Right ventricle myocardium superior (tissue), 1 donor: ENCODE data around the gene VPS37B. TPM values are rescaled to one million over a fixed set of nuclear protein-coding genes. Genes with fewer than 3 reads are reported as not detected.
"Not testable (repeated sequence)": the region's sequence is repeated elsewhere in the genome, so short reads cannot be mapped to it uniquely, and the experiment has no call there.

Source experiments
- ATAC-seq: fragments of 200-7000 bp; cut with Tn5 transposase; one replicate; pipeline ENCODE4 v1.9.1; 2020; ENCODE audit warnings: mild to moderate bottlenecking; ENCODE audit not compliant: poor library complexity
- DNase-seq: peaks from one replicate; pipeline ENCODE4 v3.0.0-alpha.2; 2020
- intact Hi-C: fragments of 100-400 bp; cut with DNase I; formaldehyde crosslinking; loops from one replicate; pipeline ENCODE4 v1.11.2; 2022
- long read RNA-seq: library from polyadenylated mRNA; unstranded; transcript quantifications from one replicate; pipeline ENCODE4 v2.0.0, GENCODE V29; 2021
- total RNA-seq: library from RNA; stranded (reverse); fragmentation: NEBNext Ultra II Directional; extraction: Animal tissue kit (Norgen Biotek cat#: 25700); gene quantifications from one replicate; pipeline ENCODE4 v1.2.1, GENCODE V29; 2021
- donor health status: DM: no; HTN: yes; CAD: no; lungs with severe emphysema.

VPS37B gene
- 23.9 TPM for total RNA-seq
- long read RNA-seq, transcript VPS37B-201 (4 exons, 3,028 nt): major isoform, 46 of 93 reads
- long read RNA-seq, partial matches to known transcripts: 0 of 93 reads
- long read RNA-seq, other reads (novel, unspliced or antisense): 47 of 93 reads

- ATAC-seq (peak; percentile 83), DNase-seq (peak; percentile 89)
- intact Hi-C loops: no loop called here
Measured at GRCh38 chr12:122895704-122896636, at the start of gene VPS37B. Gene VPS37B, minus strand, starts transcription at chr12:122896124. Its CDS starts 62 bp downstream, at chr12:122896062.

- ATAC-seq (no peak), DNase-seq (no peak)
- intact Hi-C loops: no loop called here
Measured at GRCh38 chr12:122944605-122945592, 49.0 kb upstream of the VPS37B start.

GRCh38 chr12:122943196-122943595 is 47.3 kb upstream of the VPS37B start:
- intact Hi-C loops: no loop called here
- ATAC-seq: no peak
- no peak for DNase-seq

GRCh38 chr12:122942637-122943036 is 46.7 kb upstream of the VPS37B start:
- intact Hi-C loops: no loop called here
- no peak for ATAC-seq
- no peak for DNase-seq

GRCh38 chr12:122941351-122941750 is 45.4 kb upstream of the VPS37B start:
- ATAC-seq, DNase-seq, intact Hi-C loops: not testable (repeated sequence)

- DNase-seq (no peak), ATAC-seq (no peak)
- intact Hi-C loops: no loop called here
Measured at GRCh38 chr12:122939125-122939524, 43.2 kb upstream of the VPS37B start.

GRCh38 chr12:122937622-122938091 is 41.7 kb upstream of the VPS37B start:
- intact Hi-C loops: no loop called here
- DNase-seq (no peak), ATAC-seq (no peak)

GRCh38 chr12:122935318-122935717 is 39.4 kb upstream of the VPS37B start:
- intact Hi-C loops: no loop called here
- DNase-seq (no peak), ATAC-seq (no peak)

GRCh38 chr12:122934722-122935121 is 38.8 kb upstream of the VPS37B start:
- ATAC-seq: no peak
- intact Hi-C loops: no loop called here
- no peak for DNase-seq

GRCh38 chr12:122932207-122932606 is 36.3 kb upstream of the VPS37B start:
- ATAC-seq (no peak), DNase-seq (no peak)
- intact Hi-C loops: no loop called here

GRCh38 chr12:122929812-122930211 is 33.9 kb upstream of the VPS37B start:
- ATAC-seq (no peak), DNase-seq (no peak)
- intact Hi-C loops: no loop called here

- ATAC-seq: no peak
- intact Hi-C loops: no loop called here
- DNase-seq: no peak
Measured at GRCh38 chr12:122929148-122929538, 33.2 kb upstream of the VPS37B start.

GRCh38 chr12:122928404-122929147 is 32.7 kb upstream of the VPS37B start:
- intact Hi-C loops: no loop called here
- ATAC-seq (no peak), DNase-seq (no peak)

- ATAC-seq (no peak), DNase-seq (no peak)
- intact Hi-C loops: no loop called here
Measured at GRCh38 chr12:122927756-122928403, 32.0 kb upstream of the VPS37B start.

GRCh38 chr12:122921917-122922316 is 26.0 kb upstream of the VPS37B start:
- ATAC-seq (no peak), DNase-seq (no peak)
- intact Hi-C loops: no loop called here

GRCh38 chr12:122920687-122921086 is 24.8 kb upstream of the VPS37B start:
- ATAC-seq: no peak

GRCh38 chr12:122918827-122919226 is 22.9 kb upstream of the VPS37B start:
- DNase-seq (no peak), ATAC-seq (no peak)
- intact Hi-C loops: no loop called here

More at GRCh38 chr12:122920687-122921086, 24.8 kb upstream of the VPS37B start:
- intact Hi-C loops: no loop called here
- no peak for DNase-seq
